BJ (cell line): ENCODE results near the gene CTBP1. TPM values are rescaled to one million over a fixed set of nuclear protein-coding genes. Genes with fewer than 3 reads are reported as not detected.

Experiments used
- CTCF ChIA-PET: fragments of 350-600 bp; formaldehyde crosslinking; extraction: SDS; loops from one replicate; lab custom pipeline; 2021; ENCODE audit warnings: antibody characterized with exemption, inconsistent platforms; lab: Yijun Ruan, JAX
- POLR2A ChIA-PET: fragments of 300-600 bp; sonication (Branson Sonifier 250); formaldehyde crosslinking; extraction: SDS; loops from one replicate; lab custom pipeline; 2021; ENCODE audit warnings: antibody characterized with exemption; lab: Charles Lee
- DNase-seq: peaks from one replicate; pipeline ENCODE4 v3.0.0-alpha.2; 2011; ENCODE audit warnings: low read depth
- H3K27me3 ChIP-seq: 2 replicates; pipeline ENCODE4 v1.6.0; 2011; ENCODE audit warnings: low read length; ENCODE audit not compliant: control insufficient read depth, insufficient read depth
- H3K36me3 ChIP-seq: 2 replicates; pipeline ENCODE4 v1.5.1; 2011; ENCODE audit warnings: low read length; ENCODE audit not compliant: control insufficient read depth, insufficient read depth
- H3K4me3 ChIP-seq: 2 replicates; pipeline ENCODE4 v1.5.1; 2011; ENCODE audit warnings: low read depth, mild to moderate bottlenecking, control low read depth, low read length
- polyA plus RNA-seq: library from polyadenylated mRNA; depleted of rRNA; stranded (reverse); fragments of >200 nt; gene quantifications from 2 replicates; pipeline ENCODE4 v1.2.3, GENCODE V29; 2011; rRNA removed
- TF ChIP-seq, protein P1 (sequence below): IDR thresholded peaks from 2 replicates; pipeline ENCODE4 v1.5.1; 2011; ENCODE audit warnings: low read depth, mild to moderate bottlenecking, control low read depth, inconsistent platforms, low read length, moderate library complexity; ENCODE audit not compliant: insufficient read depth

The CTBP1 gene
- polyA plus RNA-seq, 1 experiment: 106 TPM

DNA sequence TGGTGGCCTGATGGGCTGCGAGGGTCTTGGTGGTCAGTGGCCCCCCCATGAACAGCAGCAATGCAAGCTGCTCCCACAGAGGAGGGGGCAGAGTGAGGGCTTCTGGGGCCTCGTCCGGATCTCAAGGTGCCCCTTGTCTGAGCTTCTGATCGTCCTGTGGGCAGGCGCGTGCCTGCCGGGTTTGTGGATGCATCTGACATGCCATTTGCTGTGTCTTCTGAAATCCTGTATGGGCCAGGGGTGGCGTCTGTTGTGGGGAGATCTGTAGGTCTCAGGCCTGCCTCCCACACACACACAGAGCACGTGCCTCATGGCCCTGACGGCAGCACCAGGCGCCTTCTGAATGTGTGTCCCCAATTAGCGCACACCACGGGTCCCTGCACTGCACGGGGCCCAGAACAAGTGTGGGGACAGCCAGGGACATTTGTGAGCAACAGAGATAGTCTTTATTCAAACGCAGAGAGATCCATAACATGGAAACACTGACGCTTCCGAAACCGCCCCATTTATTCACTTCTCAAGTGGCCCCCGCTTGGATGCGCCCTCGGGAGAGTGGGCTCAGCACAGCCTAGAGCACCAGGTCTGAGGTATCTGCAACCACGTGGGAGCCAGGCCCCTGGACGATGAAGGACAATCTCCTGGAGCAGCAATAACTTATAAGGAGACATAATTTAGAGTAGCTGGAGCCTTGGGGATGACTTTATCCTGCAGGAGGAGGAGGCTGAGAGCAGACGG, 82.3 kb downstream of the CTBP1 start:
- peaks cover 3% of the 10 kb centered on the region; the same call in 1 of the 2 replicates for H3K27me3 ChIP-seq
- ChIA-PET POLR2A (no interaction called here), CTCF (interaction anchor here (0.8 to 5.3 kb wide), 17 partner anchors 9 to 134 kb away, joined by 3 to 71 read pairs (median 4); no protein-coding TSS in a partner anchor)
- TF ChIP-seq, protein P1, sequence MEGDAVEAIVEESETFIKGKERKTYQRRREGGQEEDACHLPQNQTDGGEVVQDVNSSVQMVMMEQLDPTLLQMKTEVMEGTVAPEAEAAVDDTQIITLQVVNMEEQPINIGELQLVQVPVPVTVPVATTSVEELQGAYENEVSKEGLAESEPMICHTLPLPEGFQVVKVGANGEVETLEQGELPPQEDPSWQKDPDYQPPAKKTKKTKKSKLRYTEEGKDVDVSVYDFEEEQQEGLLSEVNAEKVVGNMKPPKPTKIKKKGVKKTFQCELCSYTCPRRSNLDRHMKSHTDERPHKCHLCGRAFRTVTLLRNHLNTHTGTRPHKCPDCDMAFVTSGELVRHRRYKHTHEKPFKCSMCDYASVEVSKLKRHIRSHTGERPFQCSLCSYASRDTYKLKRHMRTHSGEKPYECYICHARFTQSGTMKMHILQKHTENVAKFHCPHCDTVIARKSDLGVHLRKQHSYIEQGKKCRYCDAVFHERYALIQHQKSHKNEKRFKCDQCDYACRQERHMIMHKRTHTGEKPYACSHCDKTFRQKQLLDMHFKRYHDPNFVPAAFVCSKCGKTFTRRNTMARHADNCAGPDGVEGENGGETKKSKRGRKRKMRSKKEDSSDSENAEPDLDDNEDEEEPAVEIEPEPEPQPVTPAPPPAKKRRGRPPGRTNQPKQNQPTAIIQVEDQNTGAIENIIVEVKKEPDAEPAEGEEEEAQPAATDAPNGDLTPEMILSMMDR: no peak
- no peak overlapping the region for H3K4me3 ChIP-seq
- no peak for DNase-seq
- peaks cover 3% of the 10 kb centered on the region for H3K36me3 ChIP-seq

DNA sequence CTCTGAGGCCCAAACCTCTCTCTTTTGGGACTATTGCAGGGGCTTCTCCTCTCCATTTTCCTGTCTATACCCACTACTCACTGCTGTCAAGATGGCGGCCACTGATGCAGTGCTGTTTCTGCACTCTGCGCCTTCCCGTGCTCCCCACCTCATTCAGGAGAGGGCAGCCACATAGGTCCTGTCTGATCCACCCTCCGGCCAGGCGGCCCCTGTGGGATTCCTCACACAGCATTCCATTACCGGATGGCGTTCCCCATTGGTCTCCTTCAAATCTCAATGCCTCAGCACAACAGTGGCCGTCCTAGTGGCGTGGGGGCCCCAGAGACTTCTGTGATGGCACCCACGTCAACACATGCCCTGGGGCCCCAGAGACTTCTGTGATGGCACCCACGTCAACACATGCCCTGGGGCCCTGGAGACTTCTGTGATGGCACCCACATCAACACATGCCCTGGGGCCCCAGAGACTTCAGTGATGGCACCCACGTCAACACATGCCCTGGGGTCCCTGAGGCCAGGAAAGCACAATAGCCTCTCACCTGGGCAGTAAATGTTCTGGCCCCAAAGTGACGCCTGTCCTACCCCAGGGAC, 83.9 kb downstream of the CTBP1 start:
- ChIA-PET POLR2A (no interaction called here), CTCF (interaction anchor here (1.0 to 5.3 kb wide), 4 partner anchors 33 to 100 kb away, joined by 3 to 71 read pairs (median 22); no protein-coding TSS in a partner anchor)
- Histone ChIP-seq H3K4me3 (no peak overlapping the region), H3K36me3 (peaks cover 1% of the 10 kb centered on the region), H3K27me3 (no peaks in the 10 kb centered on the region)
- no peak for DNase-seq
- TF ChIP-seq, protein P1: no peak

DNA sequence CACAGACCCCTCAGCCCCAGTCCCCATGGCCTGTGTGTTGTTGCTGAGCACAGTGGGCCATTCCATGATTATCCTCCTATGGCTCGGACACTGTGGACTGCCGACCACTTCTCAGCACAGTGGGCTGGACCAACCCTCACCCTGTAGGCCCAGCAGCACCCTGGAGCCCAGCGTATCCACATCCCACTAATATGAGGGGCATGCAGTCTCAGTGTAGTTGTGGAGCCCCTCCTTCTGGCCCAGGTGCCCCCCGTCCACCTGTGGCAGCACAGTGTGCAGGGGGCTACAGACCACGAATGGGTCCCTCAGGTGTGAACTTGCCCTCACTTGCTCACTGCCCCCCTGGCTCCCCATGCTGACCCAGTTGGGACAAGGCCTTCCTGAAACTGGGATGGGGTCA, 84.5 kb downstream of the CTBP1 start:
- no peak for DNase-seq
- Histone ChIP-seq H3K27me3 (no peaks in the 10 kb centered on the region), H3K4me3 (no peak overlapping the region), H3K36me3 (peaks cover 1% of the 10 kb centered on the region)
- ChIA-PET POLR2A (no interaction called here), CTCF (interaction anchor here (1.1 to 2.1 kb wide), 3 partner anchors 13 to 83 kb away, joined by 3 to 8 read pairs (median 5); no protein-coding TSS in a partner anchor)
- TF ChIP-seq, protein P1: no peak

DNA sequence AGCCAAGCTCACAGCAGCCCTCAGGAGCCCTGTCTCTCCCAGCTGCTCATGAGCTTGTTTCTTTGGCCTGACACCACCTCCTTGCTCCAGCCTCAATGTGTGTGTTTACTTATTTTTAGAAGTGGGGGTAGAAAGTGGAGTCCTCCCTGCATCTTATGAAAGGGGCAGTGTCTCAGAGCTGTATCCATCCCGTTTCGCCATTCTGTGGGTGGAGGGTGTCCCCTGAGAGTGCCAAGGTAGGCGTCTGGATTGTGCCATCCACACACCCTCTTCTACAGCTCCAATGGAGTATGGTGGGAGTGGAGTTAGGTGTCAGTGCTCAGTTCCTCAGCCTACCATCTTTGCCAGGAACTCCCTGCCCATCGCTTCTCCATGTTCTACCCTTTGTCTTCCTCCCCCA, 84.9 kb downstream of the CTBP1 start:
- TF ChIP-seq, protein P1: no peak
- H3K4me3 ChIP-seq: no peak overlapping the region
- H3K27me3 ChIP-seq: no peaks in the 10 kb centered on the region
- H3K36me3 ChIP-seq: peaks cover 1% of the 10 kb centered on the region; the same call in 1 of the 2 replicates
- ChIA-PET POLR2A (no interaction called here), CTCF (interaction anchor here (1.1 to 2.1 kb wide), 3 partner anchors 13 to 83 kb away, joined by 3 to 8 read pairs (median 5); no protein-coding TSS in a partner anchor)
- DNase-seq: no peak

Other genes with a start within 250 kb of the CTBP1 start
- 9.1 and 21.2 TPM in 2 replicates for gene FGFRL1, start 237.5 kb downstream of the CTBP1 start, polyA plus RNA-seq
- gene RNF212, start 135.6 kb downstream of the CTBP1 start, polyA plus RNA-seq: 2.9 TPM in 2 replicates
- gene SPON2, start 76.5 kb downstream of the CTBP1 start, polyA plus RNA-seq: 8.8 and 11.6 TPM in 2 replicates
- 77.5 and 94.4 TPM in 2 replicates for gene MAEA, start 40.8 kb upstream of the CTBP1 start, polyA plus RNA-seq
- 4.1 and 5.8 TPM in 2 replicates for gene UVSSA, start 98.1 kb upstream of the CTBP1 start, polyA plus RNA-seq
- gene NKX1-1, start 157.3 kb upstream of the CTBP1 start, polyA plus RNA-seq: not detected in 2 replicates